ENCODE measurements around the gene CUL3. TPM values are rescaled to one million over a fixed set of nuclear protein-coding genes. Genes with fewer than 3 reads are reported as not detected.

Gene CUL3
- total RNA-seq, 1 experiment from 2014 or later: 114 TPM

GRCh38 chr2:224543939-224544338, 41.2 kb downstream of the CUL3 start:
- H3K27ac ChIP-seq (ENCODE audit: insufficient read length, low read depth, low read length): no peak overlapping the region
- no peak overlapping the region for H3K23ac ChIP-seq (ENCODE audit: insufficient read length, low read depth, low read length)
- Mint-ChIP-seq H3K4me1 (peaks cover 25 to 29% of the 10 kb centered on the region in 2 experiments), H3K9me3 (no peaks in the 10 kb centered on the region), H3K36me3 (ENCODE audit: insufficient read depth in 1 of 3, low read depth in 3 of 3) (peaks cover 15 to 35% (median 30%) of the 10 kb centered on the region in 3 experiments; a peak in 6 of 7 replicates), H3K27me3 (ENCODE audit: low read depth) (no peaks in the 10 kb centered on the region), H3K4me3 (no peak overlapping the region), H3K27ac (no peak overlapping the region)
- no peak overlapping the region for H4K91ac ChIP-seq (ENCODE audit: insufficient read length, low read depth, low read length)
- no peak overlapping the region for H4K5ac ChIP-seq (ENCODE audit: insufficient read length, low read depth, low read length)
- peaks cover 16% of the 10 kb centered on the region; the same call in 1 of the 2 replicates for H3K79me2 ChIP-seq (ENCODE audit: insufficient read depth, low read length)
- H3K9me3 ChIP-seq (ENCODE audit: control insufficient read depth, low read depth, low read length): no peaks in the 10 kb centered on the region
- no peak overlapping the region for H2BK120ac ChIP-seq (ENCODE audit: low read depth, low read length, poor library complexity, severe bottlenecking)
- no peak for TF ChIP-seq CTCF (conservative IDR thresholded peaks at IDR 0.05)
- H4K8ac ChIP-seq (replicated peaks; ENCODE audit: insufficient read length, low read depth, low read length): no peak overlapping the region
- H2BK5ac ChIP-seq (ENCODE audit: insufficient read length, low read length): no peak overlapping the region
- no peaks in the 10 kb centered on the region; the same call in 1 of the 2 replicates for H3K4me1 ChIP-seq (ENCODE audit: insufficient read depth, low read length)
- H3K79me1 ChIP-seq (ENCODE audit: insufficient read depth, low read depth, low read length, poor library complexity, severe bottlenecking): peaks cover 10% of the 10 kb centered on the region
- H3K18ac ChIP-seq (ENCODE audit: insufficient read length, low read depth, low read length): no peak overlapping the region
- no peak overlapping the region for H2BK15ac ChIP-seq (ENCODE audit: low read depth, low read length)
- H3K9ac ChIP-seq (ENCODE audit: extremely low read depth, insufficient read length, low read length): no peak overlapping the region
- DNase-seq: no peak
- H2BK20ac ChIP-seq (ENCODE audit: low read depth, low read length, poor library complexity, severe bottlenecking): no peak overlapping the region
- H2BK12ac ChIP-seq (ENCODE audit: insufficient read length, low read depth, low read length): no peak overlapping the region
- H3K4me2 ChIP-seq (ENCODE audit: insufficient read depth, insufficient read length, low read length): no peak overlapping the region
- no peaks in the 10 kb centered on the region for H3K23me2 ChIP-seq (ENCODE audit: insufficient read length, low read depth, low read length, poor library complexity, severe bottlenecking)
- H3K56ac ChIP-seq (ENCODE audit: insufficient read length, low read depth, low read length): no peak overlapping the region
- no peak overlapping the region for H2AK5ac ChIP-seq (ENCODE audit: insufficient read length, low read length)
- H4K20me1 ChIP-seq (ENCODE audit: control insufficient read depth, insufficient read depth, insufficient read length): no peaks in the 10 kb centered on the region
- no peaks in the 10 kb centered on the region for H3K27me3 ChIP-seq (ENCODE audit: insufficient read depth, low read length)
- H2AFZ ChIP-seq (ENCODE audit: low read length): no peak overlapping the region
- no peak overlapping the region for H3K14ac ChIP-seq (ENCODE audit: insufficient read depth, low read length)
- H3K4ac ChIP-seq (ENCODE audit: low read depth, low read length): no peak overlapping the region
- no peak overlapping the region for H3T11ph ChIP-seq (ENCODE audit: low read length)

Data from H9 (cell line).